ENCODE results near the gene FDXACB1.
"Not testable (repeated sequence)": the region's sequence is repeated elsewhere in the genome, so short reads cannot be mapped to it uniquely, and the experiment has no call there.

The FDXACB1 gene

GRCh38 chr11:111911563-111912401 lies 32.8 kb upstream of the FDXACB1 start, which contains the start of gene CRYAB:
TSS of gene CRYAB (minus strand) at chr11:111911770. CDS start at chr11:111911724, 46 bp downstream.
- Histone ChIP-seq H3K36me3 (ENCODE audit: insufficient read depth, low read length) (no peaks in the 10 kb centered on the region), H3K4me3 (no peak within 1 kb of the TSS), H3K9ac (ENCODE audit: insufficient read length) (no peak within 1 kb of the TSS), H3K27ac (no peak within 1 kb of the TSS), H3K9me3 (ENCODE audit: low read depth, low read length) (no peaks in the 10 kb centered on the region)
- DNase-seq (ENCODE audit: low read depth, low spot score) = no peak
- no peak for TF ChIP-seq FOXP2 (optimal IDR thresholded peaks at IDR 0.05; ENCODE audit: control extremely low read depth, extremely low read length, insufficient read depth)

GRCh38 chr11:111910676-111911562 lies 32.0 kb upstream of the FDXACB1 start:
- H3K4me3 ChIP-seq = no peak overlapping the region
- H3K36me3 ChIP-seq (ENCODE audit: insufficient read depth, low read length) = no peaks in the 10 kb centered on the region
- no peak for TF ChIP-seq POLR2AphosphoS5 (IDR thresholded peaks at IDR 0.05; ENCODE audit: borderline replicate concordance, low read depth, low read length)
- TF ChIP-seq FOXP2 (optimal IDR thresholded peaks at IDR 0.05; ENCODE audit: control extremely low read depth, extremely low read length, insufficient read depth) = no peak
- no peak for TF ChIP-seq EZH2 (IDR thresholded peaks at IDR 0.05)
- H3K9me3 ChIP-seq (ENCODE audit: low read depth, low read length) = no peaks in the 10 kb centered on the region
- H3K9ac ChIP-seq (ENCODE audit: insufficient read length) = no peak overlapping the region
- DNase-seq (ENCODE audit: low read depth, low spot score) = no peak
- no peak overlapping the region for H3K27ac ChIP-seq

- Histone ChIP-seq H3K4me3 (no peak overlapping the region), H3K9ac (ENCODE audit: insufficient read length) (no peak overlapping the region), H3K27ac (no peak overlapping the region), H3K36me3 (ENCODE audit: insufficient read depth, low read length) (no peaks in the 10 kb centered on the region), H3K9me3 (ENCODE audit: low read depth, low read length) (no peaks in the 10 kb centered on the region)
- no peak for TF ChIP-seq POLR2AphosphoS5 (IDR thresholded peaks at IDR 0.05; ENCODE audit: borderline replicate concordance, low read depth, low read length)
- no peak for TF ChIP-seq EZH2 (IDR thresholded peaks at IDR 0.05)
- no peak for TF ChIP-seq FOXP2 (optimal IDR thresholded peaks at IDR 0.05; ENCODE audit: control extremely low read depth, extremely low read length, insufficient read depth)
- no peak for DNase-seq (ENCODE audit: low read depth, low spot score)
Observed at GRCh38 chr11:111909378-111909777, 30.4 kb upstream of the FDXACB1 start.

GRCh38 chr11:111908639-111909305 lies 29.8 kb upstream of the FDXACB1 start:
- no peak for TF ChIP-seq FOXP2 (optimal IDR thresholded peaks at IDR 0.05; ENCODE audit: control extremely low read depth, extremely low read length, insufficient read depth)
- no peak for TF ChIP-seq EZH2 (IDR thresholded peaks at IDR 0.05)
- TF ChIP-seq POLR2AphosphoS5 (IDR thresholded peaks at IDR 0.05; ENCODE audit: borderline replicate concordance, low read depth, low read length) = no peak
- no peak overlapping the region for H3K4me3 ChIP-seq
- H3K9ac ChIP-seq (ENCODE audit: insufficient read length) = no peak overlapping the region
- H3K9me3 ChIP-seq (ENCODE audit: low read depth, low read length) = no peaks in the 10 kb centered on the region
- no peaks in the 10 kb centered on the region for H3K36me3 ChIP-seq (ENCODE audit: insufficient read depth, low read length)
- no peak for DNase-seq (ENCODE audit: low read depth, low spot score)
- no peak overlapping the region for H3K27ac ChIP-seq

GRCh38 chr11:111906680-111907079 lies 27.7 kb upstream of the FDXACB1 start:
- Histone ChIP-seq H3K4me3 (no peak overlapping the region), H3K27ac (no peak overlapping the region), H3K9me3 (ENCODE audit: low read depth, low read length) (no peaks in the 10 kb centered on the region), H3K9ac (ENCODE audit: insufficient read length) (no peak overlapping the region), H3K36me3 (ENCODE audit: insufficient read depth, low read length) (no peaks in the 10 kb centered on the region)
- TF ChIP-seq EZH2 (IDR thresholded peaks at IDR 0.05) (no peak), FOXP2 (optimal IDR thresholded peaks at IDR 0.05; ENCODE audit: control extremely low read depth, extremely low read length, insufficient read depth) (no peak)
- DNase-seq (ENCODE audit: low read depth, low spot score) = no peak

- H3K36me3 ChIP-seq (ENCODE audit: insufficient read depth, low read length) = no peaks in the 10 kb centered on the region
- no peak overlapping the region for H3K9ac ChIP-seq (ENCODE audit: insufficient read length)
- H3K9me3 ChIP-seq (ENCODE audit: low read depth, low read length) = no peaks in the 10 kb centered on the region
- TF ChIP-seq EZH2 (IDR thresholded peaks at IDR 0.05) (no peak), POLR2AphosphoS5 (IDR thresholded peaks at IDR 0.05; ENCODE audit: borderline replicate concordance, low read depth, low read length) (no peak), FOXP2 (optimal IDR thresholded peaks at IDR 0.05; ENCODE audit: control extremely low read depth, extremely low read length, insufficient read depth) (no peak)
- no peak overlapping the region for H3K4me3 ChIP-seq
- no peak for DNase-seq (ENCODE audit: low read depth, low spot score)
- no peak overlapping the region for H3K27ac ChIP-seq
Observed at GRCh38 chr11:111905411-111905810, 26.4 kb upstream of the FDXACB1 start.

GRCh38 chr11:111886844-111887243 lies 7.9 kb upstream of the FDXACB1 start:
- H3K27ac ChIP-seq = no peak overlapping the region
- no peak for DNase-seq (ENCODE audit: low read depth, low spot score)
- no peaks in the 10 kb centered on the region for H3K36me3 ChIP-seq (ENCODE audit: insufficient read depth, low read length)
- no peak overlapping the region for H3K9ac ChIP-seq (ENCODE audit: insufficient read length)
- TF ChIP-seq POLR2AphosphoS5 (IDR thresholded peaks at IDR 0.05; ENCODE audit: borderline replicate concordance, low read depth, low read length) = no peak
- TF ChIP-seq EZH2 (IDR thresholded peaks at IDR 0.05) = no peak
- TF ChIP-seq FOXP2 (optimal IDR thresholded peaks at IDR 0.05; ENCODE audit: control extremely low read depth, extremely low read length, insufficient read depth) = no peak
- no peaks in the 10 kb centered on the region for H3K9me3 ChIP-seq (ENCODE audit: low read depth, low read length)
- no peak overlapping the region for H3K4me3 ChIP-seq

- Histone ChIP-seq H3K9me3 (ENCODE audit: low read depth, low read length) (no peaks in the 10 kb centered on the region), H3K4me3 (no peak overlapping the region), H3K27ac (no peak overlapping the region), H3K36me3 (ENCODE audit: insufficient read depth, low read length) (no peaks in the 10 kb centered on the region), H3K9ac (ENCODE audit: insufficient read length) (no peak overlapping the region)
- no peak for DNase-seq (ENCODE audit: low read depth, low spot score)
- TF ChIP-seq EZH2 (IDR thresholded peaks at IDR 0.05) (no peak), FOXP2 (optimal IDR thresholded peaks at IDR 0.05; ENCODE audit: control extremely low read depth, extremely low read length, insufficient read depth) (no peak), POLR2AphosphoS5 (IDR thresholded peaks at IDR 0.05; ENCODE audit: borderline replicate concordance, low read depth, low read length) (no peak)
Observed at GRCh38 chr11:111886032-111886431, 7.1 kb upstream of the FDXACB1 start.

- not testable (repeated sequence) for DNase-seq (ENCODE audit: low read depth, low spot score); H3K27ac ChIP-seq; H3K9ac ChIP-seq (ENCODE audit: insufficient read length); H3K36me3 ChIP-seq (ENCODE audit: insufficient read depth, low read length); H3K9me3 ChIP-seq (ENCODE audit: low read depth, low read length); H3K4me3 ChIP-seq
Observed at GRCh38 chr11:111885053-111885452, 6.1 kb upstream of the FDXACB1 start.
